ENCODE results near the gene LRRK2. TPM values are rescaled to one million over a fixed set of nuclear protein-coding genes. Genes with fewer than 3 reads are reported as not detected.

LRRK2 gene
- total and polyA plus RNA-seq, 2 of the 8 experiments (the other 6 are each of a cell fraction or from before 2014, with no cell fraction given), result 0.06 to 0.13 TPM

DNA sequence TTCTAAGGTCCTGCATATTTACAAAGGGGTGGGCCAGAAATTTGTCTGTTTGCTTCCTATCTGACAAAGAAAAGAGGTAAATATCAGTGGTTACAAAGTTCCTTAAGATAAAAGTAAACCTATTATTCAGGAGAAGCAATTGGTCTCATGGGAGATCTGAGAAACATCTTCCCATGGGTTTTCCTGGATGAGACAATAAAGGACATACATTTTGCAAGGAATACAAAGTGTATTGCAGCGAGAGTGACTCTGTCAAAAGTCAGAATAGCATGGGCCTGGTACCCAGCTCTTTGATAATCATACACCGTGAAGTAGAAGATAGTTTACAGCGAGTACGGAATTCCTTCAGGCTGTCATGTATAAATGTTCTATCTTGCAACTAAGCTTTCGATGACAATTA lies 14.2 kb downstream of the LRRK2 start (continued):
- TF ChIP-seq, protein P1, sequence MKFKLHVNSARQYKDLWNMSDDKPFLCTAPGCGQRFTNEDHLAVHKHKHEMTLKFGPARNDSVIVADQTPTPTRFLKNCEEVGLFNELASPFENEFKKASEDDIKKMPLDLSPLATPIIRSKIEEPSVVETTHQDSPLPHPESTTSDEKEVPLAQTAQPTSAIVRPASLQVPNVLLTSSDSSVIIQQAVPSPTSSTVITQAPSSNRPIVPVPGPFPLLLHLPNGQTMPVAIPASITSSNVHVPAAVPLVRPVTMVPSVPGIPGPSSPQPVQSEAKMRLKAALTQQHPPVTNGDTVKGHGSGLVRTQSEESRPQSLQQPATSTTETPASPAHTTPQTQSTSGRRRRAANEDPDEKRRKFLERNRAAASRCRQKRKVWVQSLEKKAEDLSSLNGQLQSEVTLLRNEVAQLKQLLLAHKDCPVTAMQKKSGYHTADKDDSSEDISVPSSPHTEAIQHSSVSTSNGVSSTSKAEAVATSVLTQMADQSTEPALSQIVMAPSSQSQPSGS (IDR thresholded peaks at IDR 0.05; ENCODE audit: low read length), result no peak
- no peak for TF ChIP-seq KDM5A (IDR thresholded peaks at IDR 0.05; ENCODE audit: low read length)
- no peak for TF ChIP-seq MAFK (IDR thresholded peaks at IDR 0.05; ENCODE audit: low read depth, low read length)
- no peak for TF ChIP-seq CBX5 (IDR thresholded peaks at IDR 0.05; ENCODE audit: low read depth, low read length)
- TF ChIP-seq CREB1 (IDR thresholded peaks at IDR 0.05), result no peak
